AG08395 (cell line): Measurements from ENCODE around the gene EXO1.

Experiments used
- DNase-seq: peaks from one replicate; pipeline ENCODE4 v3.0.0; 2012; ENCODE audit warnings: mixed read lengths, low spot score

Gene EXO1

GRCh38 chr1:241891296-241891695 lies 43.3 kb downstream of the EXO1 start:
- no peak for DNase-seq

GRCh38 chr1:241894016-241894415 lies 46.0 kb downstream of the EXO1 start:
- DNase-seq = no peak

DNA sequence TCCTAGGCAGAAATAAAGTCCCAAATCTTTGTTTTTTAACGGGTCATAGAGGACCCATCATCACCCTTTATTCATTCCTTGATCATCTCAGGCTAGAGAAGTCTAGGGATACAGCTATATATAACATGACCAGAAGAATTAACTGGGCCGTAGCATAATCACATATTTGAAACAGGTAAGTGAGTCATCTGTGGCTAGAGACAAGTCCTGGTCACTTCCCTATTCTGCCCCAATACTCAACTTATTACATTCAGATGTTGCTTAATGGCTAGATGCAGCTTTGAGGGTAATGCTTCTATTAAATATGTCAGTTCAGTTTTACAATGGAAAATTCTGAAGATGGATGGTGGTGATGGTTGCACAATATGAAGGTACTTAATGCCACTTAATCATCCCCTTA lies 47.0 kb downstream of the EXO1 start:
- DNase-seq = no peak

DNA sequence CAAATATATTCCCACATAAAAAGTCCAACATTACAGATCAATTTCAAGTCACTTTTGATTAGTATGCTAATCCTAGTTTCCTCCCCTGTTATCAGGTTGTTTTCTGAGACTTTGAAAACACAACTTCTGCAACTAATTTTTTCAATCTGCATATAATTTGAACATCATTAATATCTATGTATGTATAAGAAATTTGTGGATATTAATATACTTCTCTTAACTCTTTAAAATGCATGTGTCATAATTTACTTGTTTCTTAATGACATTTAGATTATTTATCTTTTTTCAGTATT lies 48.6 kb downstream of the EXO1 start:
- no peak for DNase-seq

DNA sequence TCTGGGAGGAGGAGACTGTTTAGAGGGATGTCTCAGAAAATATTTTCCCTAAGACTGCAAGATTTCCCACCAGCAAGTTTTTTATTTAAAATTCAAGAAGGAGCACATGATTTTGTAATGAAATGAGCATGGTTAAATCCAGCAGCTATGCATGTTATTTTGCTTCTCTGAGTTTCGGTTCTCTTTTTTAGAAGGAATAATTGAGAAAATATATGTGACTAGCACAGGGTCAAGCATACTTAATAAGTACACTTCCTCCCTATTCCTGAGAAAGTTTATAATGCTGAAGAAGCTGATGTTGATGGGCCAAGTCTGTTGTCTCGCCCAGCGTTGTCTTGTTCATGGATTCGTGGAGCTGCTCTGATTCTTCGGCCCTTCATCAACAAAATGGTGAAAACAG lies 51.2 kb downstream of the EXO1 start:
- DNase-seq = no peak

DNA sequence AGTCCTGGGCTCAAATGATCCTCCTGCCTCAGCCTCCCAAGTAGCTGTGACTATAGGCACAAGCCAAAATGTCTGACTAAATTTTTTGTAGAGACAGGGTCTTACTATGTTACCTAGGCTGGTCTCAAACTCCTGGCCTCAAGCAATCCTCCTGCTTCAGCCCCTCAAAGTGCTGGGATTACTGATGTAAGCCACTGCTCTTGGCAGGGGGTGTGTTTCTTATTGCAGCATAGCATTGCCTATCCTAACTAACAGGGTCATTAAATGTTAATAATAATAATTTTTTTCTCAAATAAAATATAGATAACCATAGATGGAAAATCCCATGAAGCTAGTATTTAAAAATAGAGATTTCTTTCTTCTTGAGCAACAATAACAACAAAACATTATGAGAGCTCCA lies 52.4 kb downstream of the EXO1 start:
- no peak for DNase-seq

- no peak for DNase-seq
Measured at GRCh38 chr1:241902391-241903065, 54.5 kb downstream of the EXO1 start.

DNA sequence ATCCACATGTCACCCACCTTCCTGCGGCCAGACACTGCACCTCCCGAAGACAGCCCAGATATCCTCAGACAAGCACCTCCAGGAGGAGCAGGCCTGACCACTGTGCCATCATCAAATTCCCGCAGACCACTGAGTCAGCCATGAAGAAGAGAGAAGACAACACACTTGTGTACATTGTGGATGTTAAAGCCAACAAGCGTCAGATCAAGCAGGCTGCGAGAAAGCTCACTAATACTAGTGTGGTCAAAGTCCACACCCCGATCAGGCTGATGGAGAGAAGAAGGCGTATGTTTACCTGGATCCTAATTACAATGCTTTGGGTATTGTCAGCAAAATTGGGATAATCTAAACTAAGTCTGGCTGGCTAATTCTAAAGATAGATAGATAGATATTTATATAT lies 68.2 kb downstream of the EXO1 start:
- DNase-seq = no peak

DNA sequence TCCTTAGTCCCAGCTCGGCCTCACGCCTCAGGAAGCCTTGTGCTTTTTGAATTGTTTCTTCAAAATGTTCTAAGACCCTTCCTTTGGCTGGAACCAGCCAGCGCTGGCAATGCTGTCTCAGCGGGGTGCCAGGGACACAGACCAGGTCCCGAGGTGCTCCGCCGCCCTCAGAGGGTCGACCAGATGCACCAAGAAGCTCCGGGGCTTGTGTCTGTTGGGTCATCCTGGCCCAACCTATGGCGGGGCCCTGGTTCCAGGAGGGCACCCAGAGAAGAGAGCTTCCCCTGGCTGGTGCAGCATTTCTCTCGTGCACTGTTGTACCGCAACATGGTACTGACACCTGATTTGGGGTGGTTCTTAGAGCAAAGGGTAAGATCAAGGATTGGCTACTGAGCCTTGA lies 69.5 kb downstream of the EXO1 start:
- no peak for DNase-seq

- DNase-seq = peak; percentile 88
Measured at GRCh38 chr1:241918879-241919278, 70.9 kb downstream of the EXO1 start.

DNA sequence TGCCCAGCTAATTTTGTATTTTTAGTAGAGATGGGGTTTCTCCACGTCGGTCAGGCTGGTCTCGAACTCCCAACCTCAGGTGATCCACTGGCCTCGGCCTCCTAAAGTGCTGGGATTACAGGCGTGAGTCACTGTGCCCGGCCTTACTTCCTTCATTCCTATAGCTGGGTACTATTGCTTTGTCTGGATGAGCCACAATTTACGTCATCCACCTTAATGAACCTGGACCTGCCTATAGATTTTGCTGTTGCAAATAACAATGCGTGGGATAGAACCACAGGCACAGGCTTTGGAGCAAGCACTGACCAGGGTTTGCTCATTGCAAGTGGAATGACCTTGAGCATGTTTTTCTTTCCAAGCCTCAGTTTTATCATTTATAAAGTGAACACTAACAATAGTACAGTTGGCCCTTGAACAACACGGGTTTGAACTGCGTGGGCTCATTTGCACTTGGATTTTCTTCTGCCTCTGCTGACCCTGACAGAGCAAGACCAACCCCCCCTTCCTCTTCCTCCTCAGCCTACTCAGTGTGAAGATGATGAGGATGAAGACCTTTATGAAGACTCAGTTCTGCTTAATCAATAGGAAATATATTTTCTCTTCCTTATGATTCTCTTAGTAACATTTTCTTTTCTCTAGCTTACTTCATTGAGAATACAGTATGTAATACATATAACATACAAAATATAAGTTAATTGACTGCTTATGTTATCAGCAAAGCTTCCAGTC lies 76.2 kb downstream of the EXO1 start:
- DNase-seq = no peak

DNA sequence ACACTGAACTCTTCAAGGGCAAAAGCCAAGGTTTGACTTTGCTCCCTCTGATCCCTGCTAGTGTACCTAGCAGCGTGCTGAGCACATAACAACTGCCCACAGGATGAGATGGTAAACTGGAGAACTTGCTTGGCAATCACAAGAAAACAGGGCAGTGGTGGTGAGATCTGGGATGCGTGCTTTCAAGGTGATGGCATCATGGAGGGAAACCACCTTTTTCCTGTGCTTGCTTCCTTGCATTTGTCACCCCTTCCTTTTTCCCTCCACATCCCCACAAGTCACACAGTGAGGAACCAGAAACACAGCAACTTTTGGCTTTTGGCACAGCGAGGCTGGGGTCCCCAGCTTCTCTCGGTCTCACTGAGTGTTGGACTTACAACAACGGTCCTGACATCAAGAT lies 78.1 kb downstream of the EXO1 start:
- DNase-seq = no peak

GRCh38 chr1:241927321-241927720 lies 79.3 kb downstream of the EXO1 start:
- DNase-seq = no peak

- DNase-seq = no peak
Measured at GRCh38 chr1:241932845-241933244, 84.8 kb downstream of the EXO1 start.

DNA sequence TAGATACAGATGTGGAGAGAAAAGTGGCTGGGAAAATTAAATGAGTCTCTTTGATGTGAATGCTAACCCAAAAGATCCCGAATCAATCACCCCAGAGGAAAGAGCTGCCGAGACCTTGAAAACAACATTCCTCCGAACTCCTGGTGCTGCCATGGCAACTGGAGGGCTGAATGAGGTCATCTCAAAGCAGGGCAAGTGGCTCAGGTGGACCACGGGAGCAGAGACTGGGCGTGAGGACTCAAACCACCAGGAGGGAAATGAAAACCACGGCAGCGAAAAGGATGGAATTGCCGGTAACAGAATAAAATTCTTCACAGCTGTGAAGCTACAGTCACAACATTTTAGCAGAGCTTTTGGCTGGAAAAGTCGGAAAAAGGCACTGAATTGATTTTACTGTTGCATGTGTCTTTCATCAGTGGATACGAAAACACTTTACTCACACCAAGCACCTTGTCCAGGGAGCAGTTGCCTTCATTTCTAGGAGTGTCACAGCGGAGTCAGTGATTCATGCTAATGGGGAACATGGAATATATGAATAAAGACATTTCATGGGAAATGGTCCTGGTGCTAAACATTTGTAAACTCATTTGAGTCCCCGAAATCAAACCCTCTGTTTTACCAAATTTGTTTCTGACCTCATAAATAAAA lies 86.3 kb downstream of the EXO1 start:
- DNase-seq = peak; percentile 79

DNA sequence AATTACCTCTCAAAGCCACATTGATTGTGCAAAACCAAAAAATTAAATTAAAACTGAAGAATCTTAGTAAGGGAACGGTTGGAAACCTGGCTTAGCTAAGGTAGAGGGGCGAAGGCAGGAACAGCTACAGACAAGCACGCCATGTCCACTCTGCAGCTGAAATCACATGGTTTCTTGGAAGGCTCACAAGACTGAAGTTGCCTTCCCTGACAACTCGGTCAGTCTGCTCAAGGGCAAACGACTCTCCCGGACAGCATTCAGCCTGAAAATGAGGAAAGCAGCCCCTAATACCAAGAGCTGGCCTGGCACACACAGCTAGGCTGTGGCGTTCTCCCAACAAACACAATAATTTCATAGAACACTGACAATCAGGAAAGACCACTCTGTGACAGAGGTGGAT lies 86.9 kb downstream of the EXO1 start:
- DNase-seq = no peak
